ENCODE measurements around the gene SPSB4. TPM values are rescaled to one million over a fixed set of nuclear protein-coding genes. Genes with fewer than 3 reads are reported as not detected.

Gene SPSB4
- total RNA-seq, 4 donors from 2014 or later, result 0.12 to 5.7 (median 0.58) TPM

- TF ChIP-seq CTCF (IDR thresholded peaks at IDR 0.05), result no peak
- DNase-seq (ENCODE audit: low spot score), result no peak
- no peak for ATAC-seq (ENCODE audit: low FRiP score)
Observed at GRCh38 chr3:141124715-141125114, 73.6 kb downstream of the SPSB4 start.

GRCh38 chr3:141125351-141125750, 74.2 kb downstream of the SPSB4 start:
- ATAC-seq (ENCODE audit: low FRiP score), result no peak
- DNase-seq (ENCODE audit: low spot score), result no peak
- TF ChIP-seq CTCF (IDR thresholded peaks at IDR 0.05), result no peak

- no peak for TF ChIP-seq CTCF (IDR thresholded peaks at IDR 0.05)
- no peak for DNase-seq (ENCODE audit: low spot score)
- no peak for ATAC-seq (ENCODE audit: low FRiP score)
Observed at GRCh38 chr3:141126661-141127343, 75.7 kb downstream of the SPSB4 start.

GRCh38 chr3:141127344-141128125, 76.4 kb downstream of the SPSB4 start:
- DNase-seq (ENCODE audit: low spot score) (no peak), ATAC-seq (ENCODE audit: low FRiP score) (no peak)
- TF ChIP-seq CTCF (IDR thresholded peaks at IDR 0.05), result no peak

GRCh38 chr3:141128126-141128777, 77.1 kb downstream of the SPSB4 start:
- ATAC-seq (ENCODE audit: low FRiP score) (no peak), DNase-seq (ENCODE audit: low spot score) (no peak)
- TF ChIP-seq CTCF (IDR thresholded peaks at IDR 0.05), result no peak

GRCh38 chr3:141129049-141129448, 77.9 kb downstream of the SPSB4 start:
- TF ChIP-seq CTCF (IDR thresholded peaks at IDR 0.05), result no peak
- DNase-seq (ENCODE audit: low spot score), result no peak
- ATAC-seq (ENCODE audit: low FRiP score), result no peak

Data from omental fat pad (tissue), 4 donors.